H1 (cell line): Measurements from ENCODE around the gene CBX2. TPM values are rescaled to one million over a fixed set of nuclear protein-coding genes. Genes with fewer than 3 reads are reported as not detected.

Experiments used
- CTCF ChIA-PET: fragments of 300-600 bp; sonication (Branson Sonifier 250); formaldehyde crosslinking; loops from one replicate; lab custom pipeline; 2021; ENCODE audit not compliant: partially characterized antibody; lab: Charles Lee
- POLR2A ChIA-PET: fragments of 300-600 bp; sonication (Branson Sonifier 250); formaldehyde crosslinking; loops from one replicate; lab custom pipeline; 2021; ENCODE audit warnings: inconsistent platforms; ENCODE audit not compliant: partially characterized antibody; lab: Charles Lee
- DNase-seq, 2 experiments: peaks; one replicate each; pipeline versions ENCODE4 v3.0.0 to v3.0.0-alpha.2; 2010 to 2022; ENCODE audit warnings: low spot score in 2 of 2, low read depth in 1 of 2, mixed read lengths in 1 of 2
- FAIRE-seq: peaks from 2 replicates; lab custom pipeline; 2011; peaks lifted over from hg19 to GRCh38; lab: Jason Lieb, UNC
- H2AFZ ChIP-seq: 2 replicates; pipeline ENCODE4 v1.8.1; 2012; ENCODE audit warnings: low read length, inconsistent platforms
- H2AK5ac ChIP-seq: 2 replicates; pipeline ENCODE4 v1.6.1; 2013; ENCODE audit warnings: low read depth, low read length
- H2BK120ac ChIP-seq: replicated peaks from 2 replicates; pipeline ENCODE3; 2013; ENCODE audit warnings: low read depth, low read length, inconsistent platforms
- H2BK12ac ChIP-seq: 2 replicates; pipeline ENCODE4 v1.6.1; 2013; ENCODE audit warnings: low read depth, low read length
- H2BK15ac ChIP-seq: 2 replicates; pipeline ENCODE4 v1.6.1; 2013; ENCODE audit warnings: low read length
- H2BK20ac ChIP-seq: 2 replicates; pipeline ENCODE4 v1.6.1; 2013; ENCODE audit warnings: low read length
- H2BK5ac ChIP-seq: 2 replicates; pipeline ENCODE4 v1.6.1; 2013; ENCODE audit warnings: low read depth, low read length
- H3K14ac ChIP-seq: 2 replicates; pipeline ENCODE4 v1.6.1; 2013; ENCODE audit warnings: inconsistent platforms; ENCODE audit not compliant: insufficient read length
- H3K18ac ChIP-seq: 2 replicates; pipeline ENCODE4 v1.6.1; 2013; ENCODE audit warnings: low read length; ENCODE audit errors: extremely low read depth
- H3K23ac ChIP-seq: 2 replicates; pipeline ENCODE4 v1.6.1; 2013; ENCODE audit warnings: inconsistent platforms; ENCODE audit not compliant: insufficient read length
- H3K23me2 ChIP-seq: 2 replicates; pipeline ENCODE4 v1.6.1; 2013; ENCODE audit warnings: low read depth, low read length
- H3K27ac ChIP-seq: 2 replicates; pipeline ENCODE4 v1.6.1; 2011; ENCODE audit warnings: low read depth, low read length, inconsistent platforms
- H3K27me3 ChIP-seq, 4 experiments: replicated peaks in 1 of 4; 1 replicate in 1 of 4; 2 replicates in 3 of 4; pipeline versions ENCODE4 v1.6.1 to v1.8.1; 2011 to 2013; ENCODE audit warnings: low read length in 3 of 4, mild to moderate bottlenecking in 3 of 4, inconsistent platforms in 2 of 4, mixed read lengths in 2 of 4, moderate library complexity in 1 of 4; ENCODE audit not compliant: control insufficient read depth in 3 of 4, insufficient read depth in 3 of 4; ENCODE audit errors: extremely low read depth in 1 of 4
- H3K36me3 ChIP-seq, 4 experiments: 2 replicates each; pipeline versions ENCODE4 v1.6.1 to v1.8.1; 2011 to 2013; ENCODE audit warnings: mild to moderate bottlenecking in 4 of 4, low read length in 3 of 4, moderate library complexity in 2 of 4, control low read depth in 1 of 4, inconsistent platforms in 1 of 4; ENCODE audit not compliant: insufficient read depth in 4 of 4, control insufficient read depth in 2 of 4
- H3K4ac ChIP-seq: replicated peaks from 2 replicates; pipeline ENCODE3; 2013; ENCODE audit warnings: low read length, low read depth, mixed read lengths, inconsistent platforms; ENCODE audit not compliant: insufficient read length
- H3K4me1 ChIP-seq, 4 experiments: replicated peaks in 1 of 4; 1 replicate in 1 of 4; 2 replicates in 3 of 4; pipeline versions ENCODE4 v1.6.1 to v1.8.1; 2011 to 2013; ENCODE audit warnings: low read length in 3 of 4, inconsistent platforms in 2 of 4, mixed read lengths in 1 of 4; ENCODE audit not compliant: insufficient read depth in 4 of 4, control insufficient read depth in 3 of 4
- H3K4me2 ChIP-seq, 2 experiments: 2 replicates each; pipeline versions ENCODE4 v1.6.1 to v1.8.1; 2011 to 2013; ENCODE audit warnings: low read depth in 2 of 2, low read length in 2 of 2, control low read depth in 1 of 2, inconsistent platforms in 1 of 2, mild to moderate bottlenecking in 1 of 2; ENCODE audit not compliant: insufficient read depth in 1 of 2
- H3K4me3 ChIP-seq, 4 experiments: fragments of 200-600, 300-600 bp in 1 of 4; sonication (generic), shearing (Covaris generic), sonication (Bioruptor Twin) in 1 of 4; 2 replicates each; pipeline versions ENCODE4 v1.5.1 to v1.8.1; 2011 to 2016; ENCODE audit warnings: low read length in 4 of 4, low read depth in 3 of 4, control low read depth in 2 of 4, inconsistent platforms in 2 of 4, mild to moderate bottlenecking in 2 of 4, mixed read lengths in 1 of 4, moderate library complexity in 1 of 4; ENCODE audit not compliant: insufficient read depth in 2 of 4; ENCODE audit errors: extremely low read depth in 1 of 4
- H3K56ac ChIP-seq: replicated peaks from 2 replicates; pipeline ENCODE3; 2013; ENCODE audit warnings: low read depth, mild to moderate bottlenecking, mixed read lengths, low read length, inconsistent platforms; ENCODE audit not compliant: insufficient read length
- H3K79me1 ChIP-seq: 2 replicates; pipeline ENCODE4 v1.6.1; 2013; ENCODE audit warnings: low read depth, low read length, control low read depth
- H3K79me2 ChIP-seq, 2 experiments: 2 replicates each; pipeline versions ENCODE4 v1.6.1 to v1.8.1; 2012 to 2013; ENCODE audit warnings: low read length in 2 of 2, mild to moderate bottlenecking in 2 of 2, inconsistent platforms in 1 of 2; ENCODE audit not compliant: insufficient read depth in 2 of 2, control insufficient read depth in 1 of 2
- H3K9ac ChIP-seq, 4 experiments: replicated peaks in 1 of 4; 1 replicate in 1 of 4; 2 replicates in 3 of 4; pipeline versions ENCODE4 v1.6.1 to v1.8.1; 2011 to 2013; ENCODE audit warnings: low read depth in 3 of 4, low read length in 3 of 4, control low read depth in 2 of 4, mild to moderate bottlenecking in 2 of 4, moderate library complexity in 2 of 4, inconsistent platforms in 1 of 4; ENCODE audit errors: extremely low read depth in 1 of 4
- H3K9me3 ChIP-seq, 2 experiments: 2 replicates each; pipeline versions ENCODE4 v1.6.1 to v1.8.1; 2012 to 2013; ENCODE audit warnings: mild to moderate bottlenecking in 2 of 2, moderate library complexity in 2 of 2, control low read depth in 1 of 2, inconsistent platforms in 1 of 2, low read depth in 1 of 2, low read length in 1 of 2, mixed read lengths in 1 of 2; ENCODE audit not compliant: insufficient read depth in 2 of 2
- H4K20me1 ChIP-seq, 2 experiments: replicated peaks in 1 of 2; 2 replicates each; pipeline versions ENCODE3 to v1.8.1; 2011 to 2013; ENCODE audit warnings: inconsistent platforms in 2 of 2, low read length in 2 of 2, mild to moderate bottlenecking in 1 of 2; ENCODE audit not compliant: insufficient read depth in 2 of 2, control insufficient read depth in 1 of 2
- H4K5ac ChIP-seq: 2 replicates; pipeline ENCODE4 v1.6.1; 2013; ENCODE audit warnings: low read length, low read depth, mixed read lengths, inconsistent platforms; ENCODE audit not compliant: insufficient read length
- H4K8ac ChIP-seq: 2 replicates; pipeline ENCODE4 v1.8.0; 2013; ENCODE audit warnings: mild to moderate bottlenecking, moderate library complexity, low read length, inconsistent platforms; ENCODE audit not compliant: insufficient read depth; ENCODE audit errors: extremely low read depth
- H4K91ac ChIP-seq: replicated peaks from 2 replicates; pipeline ENCODE3; 2013; ENCODE audit warnings: low read length, mixed read lengths, inconsistent platforms; ENCODE audit not compliant: insufficient read length
- BACH1 ChIP-seq: IDR thresholded peaks from 2 replicates; pipeline ENCODE4 v1.6.1; 2012; ENCODE audit warnings: low read length, improper control_type of control experiment
- CTCF ChIP-seq, 3 experiments: IDR thresholded peaks; 1 replicate in 2 of 3; 2 replicates in 1 of 3; pipeline versions ENCODE4 v1.5.1 to v1.6.1; 2011; ENCODE audit warnings: low read length in 3 of 3, mild to moderate bottlenecking in 3 of 3, inconsistent platforms in 2 of 3, low read depth in 1 of 3, moderate library complexity in 1 of 3; ENCODE audit not compliant: insufficient read depth in 1 of 3; ENCODE audit errors: control extremely low read depth in 1 of 3
- KDM5A ChIP-seq: fragments of 200-600 bp; IDR thresholded peaks from 2 replicates; pipeline ENCODE4 v1.7.1; 2012; ENCODE audit warnings: mild to moderate bottlenecking, low read length, inconsistent platforms, mixed read lengths
- WGBS, 2 experiments: shearing (Covaris generic) in 1 of 2; methylation state at CpG; one replicate each; pipeline versions ENCODE4 v1.1.6 to v1.1.7; 2013 to 2015; ENCODE audit warnings: low lambda C conversion rate in 2 of 2, mixed read lengths in 2 of 2, inconsistent platforms in 1 of 2, low coverage in 1 of 2, missing lambda C conversion rate in 1 of 2; ENCODE audit not compliant: insufficient replicate concordance in 2 of 2, insufficient coverage in 1 of 2, insufficient read length in 1 of 2; ENCODE audit errors: extremely low coverage in 1 of 2, missing lambda C conversion rate in 1 of 2; 5-methylcytosine and 5-hydroxymethylcytosine counted together
- polyA plus RNA-seq, 7 experiments: library from polyadenylated mRNA; depleted of rRNA in 3 of 7; stranded (reverse) in 5 of 7; unstranded in 2 of 7; fragments of >200 nt in 5 of 7; fragments of 200-250 nt in 2 of 7; gene quantifications; 1 replicate in 5 of 7; 2 replicates in 1 of 7; 4 replicates in 1 of 7; pipeline versions ENCODE4 v1.2.1 to v1.2.3, GENCODE V29; 2011 to 2013; ENCODE audit warnings: missing spikeins in 2 of 7, mixed read lengths in 2 of 7
- total RNA-seq: library from RNA; stranded (reverse); fragmentation: NEBNext Ultra II Directional; extraction: Animal tissue kit (Norgen Biotek cat#: 25700); gene quantifications from 2 replicates; pipeline ENCODE4 v1.2.1, GENCODE V29; 2021

CBX2 gene
- total and polyA plus RNA-seq, 2 of the 8 experiments (the other 6 are each of a cell fraction or from before 2014, with no cell fraction given), result 64.3 to 83.9 TPM

- FAIRE-seq, result no peak
- DNase-seq, result no peak
- H2BK20ac ChIP-seq, result no peak overlapping the region
- H4K8ac ChIP-seq, result no peak overlapping the region
- CTCF ChIA-PET, result interaction anchor here (0.8 to 24.7 kb wide), 10 partner anchors 7 to 168 kb away, joined by 3 to 576 read pairs (median 7); partner anchors contain the start of gene CBX8
- no peak overlapping the region for H2BK15ac ChIP-seq
- H3K18ac ChIP-seq, result no peak overlapping the region
- no peak overlapping the region for H3K27ac ChIP-seq
- no peak overlapping the region for H2AFZ ChIP-seq
- no peak overlapping the region for H4K91ac ChIP-seq
- no peak overlapping the region for H3K23ac ChIP-seq
- no peaks in the 10 kb centered on the region; the same call in 1 of the 2 replicates for H3K23me2 ChIP-seq
- no peak overlapping the region for H3K9ac ChIP-seq
- no peaks in the 10 kb centered on the region for H3K79me2 ChIP-seq
- TF ChIP-seq CTCF (IDR thresholded peaks at IDR 0.05; ENCODE audit: control extremely low read depth in 1 of 3, insufficient read depth in 1 of 3, low read depth in 1 of 3, low read length in 3 of 3), result no peak
- TF ChIP-seq BACH1, result no peak
- TF ChIP-seq KDM5A, result no peak
- no peak overlapping the region for H2BK12ac ChIP-seq
- H4K5ac ChIP-seq, result no peak overlapping the region
- 92% methylated on average over 5 of the region's 5 CpGs; no CpG with 5 or more reads in 1 of the 2 experiments for WGBS, 2 experiments
- no peak overlapping the region for H3K14ac ChIP-seq
- H3K9me3 ChIP-seq, result no peaks in the 10 kb centered on the region; a peak in 1 of 4 replicates
- H2BK120ac ChIP-seq, result no peak overlapping the region
- H2BK5ac ChIP-seq, result no peak overlapping the region
- POLR2A ChIA-PET, result interaction anchor here (0.9 to 15.2 kb wide), 4 partner anchors 10 to 38 kb away, joined by 3 to 374 read pairs (median 4); no protein-coding TSS in a partner anchor
- peaks cover 13 to 75% (median 54%) of the 10 kb centered on the region in 4 experiments for H3K27me3 ChIP-seq
- no peaks in the 10 kb centered on the region for H3K79me1 ChIP-seq
- H3K4me2 ChIP-seq, result no peak overlapping the region
- H3K56ac ChIP-seq, result no peak overlapping the region
- H3K36me3 ChIP-seq, result no peaks in the 10 kb centered on the region; a peak in 1 of 8 replicates
- H2AK5ac ChIP-seq, result no peak overlapping the region
- H3K4me3 ChIP-seq, result no peak overlapping the region
- H3K4ac ChIP-seq, result no peak overlapping the region
- peaks cover 0 to 11% (median 2%) of the 10 kb centered on the region in 4 experiments; a peak in 2 of 7 replicates for H3K4me1 ChIP-seq
- H4K20me1 ChIP-seq, result peaks cover 0 to 5% of the 10 kb centered on the region in 2 experiments
Measured at GRCh38 chr17:79825580-79825921, 47.6 kb downstream of the CBX2 start.
